AG09309 (cell line): Measurements from ENCODE around the gene DPYSL4.

Experiments
- DNase-seq: peaks from one replicate; pipeline ENCODE4 v3.0.0-alpha.2; 2010; ENCODE audit warnings: low read depth
- H3K4me3 ChIP-seq: 2 replicates; pipeline ENCODE4 v1.5.1; 2011; ENCODE audit warnings: mild to moderate bottlenecking, low read depth, low read length, moderate library complexity; ENCODE audit not compliant: control insufficient read depth
- CTCF ChIP-seq: IDR thresholded peaks from 2 replicates; pipeline ENCODE4 v1.5.1; 2011; ENCODE audit warnings: mild to moderate bottlenecking, low read depth, low read length, inconsistent platforms; ENCODE audit not compliant: insufficient read depth, control insufficient read depth; ENCODE audit errors: missing control alignments

DPYSL4 gene

GRCh38 chr10:132176623-132177500 lies 9.9 kb upstream of the DPYSL4 start:
- no peak for DNase-seq
- no peak for TF ChIP-seq CTCF
- H3K4me3 ChIP-seq = no peak overlapping the region

GRCh38 chr10:132178046-132178445 lies 8.7 kb upstream of the DPYSL4 start:
- no peak for DNase-seq
- H3K4me3 ChIP-seq = no peak overlapping the region
- no peak for TF ChIP-seq CTCF

GRCh38 chr10:132178672-132179545 lies 7.8 kb upstream of the DPYSL4 start:
- TF ChIP-seq CTCF = no peak
- H3K4me3 ChIP-seq = no peak overlapping the region
- DNase-seq = no peak

GRCh38 chr10:132179551-132180392 lies 7.0 kb upstream of the DPYSL4 start:
- no peak overlapping the region for H3K4me3 ChIP-seq
- DNase-seq = no peak
- TF ChIP-seq CTCF = no peak

GRCh38 chr10:132180736-132181135 lies 6.0 kb upstream of the DPYSL4 start:
- DNase-seq = no peak
- no peak overlapping the region for H3K4me3 ChIP-seq
- no peak for TF ChIP-seq CTCF
